CD4-positive, CD25-positive, alpha-beta regulatory T cell (primary cell): ENCODE data around the gene GTF2H4. TPM values are rescaled to one million over a fixed set of nuclear protein-coding genes. Genes with fewer than 3 reads are reported as not detected.

Experiments
- ATAC-seq, 2 donors: fragments of 150-1000 bp; cut with Tn5 transposase; one replicate each; pipeline ENCODE4 v1.10.0; 2021; ENCODE audit warnings: low read depth in 2 of 2, moderate number of reproducible peaks in 2 of 2, moderate library complexity in 1 of 2
- DNase-seq, 3 donors: peaks; one replicate each; pipeline versions ENCODE4 v3.0.0 to v3.0.0-alpha.2; 2012 to 2022; ENCODE audit warnings: mixed read lengths in 1 of 3
- H3K27ac ChIP-seq: one replicate; pipeline ENCODE4 v1.7.0; 2013; ENCODE audit warnings: mild to moderate bottlenecking, low read length; ENCODE audit not compliant: insufficient read depth, poor library complexity, severe bottlenecking
- H3K27me3 ChIP-seq: one replicate; pipeline ENCODE4 v1.7.0; 2013; ENCODE audit warnings: low read length; ENCODE audit not compliant: control insufficient read depth, insufficient read depth
- H3K36me3 ChIP-seq: one replicate; pipeline ENCODE4 v1.7.0; 2013; ENCODE audit warnings: mild to moderate bottlenecking, low read length, moderate library complexity; ENCODE audit not compliant: control insufficient read depth, insufficient read depth
- H3K4me1 ChIP-seq: 2 replicates; pipeline ENCODE4 v1.7.0; 2013; ENCODE audit warnings: mild to moderate bottlenecking, low read length; ENCODE audit not compliant: insufficient read depth, control insufficient read depth, poor library complexity, severe bottlenecking
- H3K4me3 ChIP-seq: one replicate; pipeline ENCODE4 v1.7.0; 2013; ENCODE audit warnings: low read depth, mild to moderate bottlenecking, low read length, moderate library complexity
- H3K9me3 ChIP-seq, 2 experiments: 1 replicate in 1 of 2; 2 replicates in 1 of 2; pipeline ENCODE4 v1.7.0; 2013; ENCODE audit warnings: low read length in 2 of 2, mild to moderate bottlenecking in 1 of 2, moderate library complexity in 1 of 2; ENCODE audit not compliant: control insufficient read depth in 2 of 2
- H3K27ac Mint-ChIP-seq, 3 donors: one replicate each; pipeline ENCODE4 v1.8.0; 2020 to 2022; ENCODE audit warnings: mild to moderate bottlenecking in 3 of 3, mixed read lengths in 3 of 3, moderate library complexity in 2 of 3
- H3K27me3 Mint-ChIP-seq: one replicate; pipeline ENCODE4 v1.8.0; 2022; ENCODE audit warnings: mild to moderate bottlenecking, mixed read lengths
- H3K36me3 Mint-ChIP-seq: one replicate; pipeline ENCODE4 v1.8.0; 2020; ENCODE audit warnings: mixed read lengths
- H3K4me1 Mint-ChIP-seq, 4 donors: one replicate each; pipeline ENCODE4 v1.8.0; 2020 to 2022; ENCODE audit warnings: mixed read lengths in 4 of 4, mild to moderate bottlenecking in 1 of 4
- H3K4me3 Mint-ChIP-seq, 4 donors: one replicate each; pipeline ENCODE4 v1.8.0; 2020 to 2022; ENCODE audit warnings: mild to moderate bottlenecking in 4 of 4, mixed read lengths in 4 of 4, moderate library complexity in 3 of 4
- H3K9me3 Mint-ChIP-seq, 7 donors: one replicate each; pipeline ENCODE4 v1.8.0; 2020 to 2022; ENCODE audit warnings: mixed read lengths in 7 of 7, mild to moderate bottlenecking in 3 of 7, moderate library complexity in 2 of 7
- polyA plus RNA-seq, 4 donors: library from polyadenylated mRNA; unstranded; fragments of 300-500 nt; fragmentation: Illumina TruSeq; gene quantifications; one replicate each; pipeline ENCODE4 v1.2.3, GENCODE V29; 2021
- total RNA-seq: library from RNA; stranded (reverse); gene quantifications from one replicate; pipeline ENCODE4 v1.2.3, GENCODE V29; 2022

Gene GTF2H4
- total and polyA plus RNA-seq, 5 donors from 2014 or later = 6.8 to 15.5 (median 7.2) TPM

DNA sequence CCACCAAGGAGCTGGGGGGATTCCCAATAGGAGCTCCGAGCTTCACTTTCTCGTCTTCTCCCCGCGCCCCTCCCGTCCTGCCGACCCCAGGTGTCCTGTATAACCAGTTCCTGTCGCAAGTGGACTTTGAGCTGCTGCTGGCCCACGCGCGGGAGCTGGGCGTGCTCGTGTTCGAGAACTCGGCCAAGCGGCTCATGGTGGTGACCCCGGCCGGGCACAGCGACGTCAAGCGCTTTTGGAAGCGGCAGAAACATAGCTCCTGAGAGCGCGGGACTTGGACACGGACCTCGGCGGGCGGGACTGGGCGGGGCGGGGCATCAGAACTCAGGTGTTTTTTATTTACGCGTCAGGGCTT lies 5.7 kb downstream of the GTF2H4 start:
- no peak for DNase-seq
- Histone ChIP-seq H3K27me3 (no peaks in the 10 kb centered on the region), H3K4me1 (peaks cover 25% of the 10 kb centered on the region), H3K36me3 (peaks cover 23% of the 10 kb centered on the region), H3K4me3 (no peak overlapping the region), H3K9me3 (no peaks in the 10 kb centered on the region), H3K27ac (peak overlapping the region; percentile 70)
- no peaks in the 10 kb centered on the region for H3K27me3 Mint-ChIP-seq
- H3K9me3 Mint-ChIP-seq = no peaks in the 10 kb centered on the region
- ATAC-seq = no peak
- peaks cover 30% of the 10 kb centered on the region for H3K36me3 Mint-ChIP-seq
- peak overlapping the region; percentile 92 to 96 (median 93) for H3K4me3 Mint-ChIP-seq
- peak overlapping the region; percentile 54 to 93 (median 69) for H3K27ac Mint-ChIP-seq
- H3K4me1 Mint-ChIP-seq = peaks cover 7 to 56% (median 32%) of the 10 kb centered on the region in 4 donors

GRCh38 chr6:30914076-30914853 lies 6.3 kb downstream of the GTF2H4 start, which contains the start of gene VARS2:
VARS2 (plus strand) TSS chr6:30914238; CDS start chr6:30914837, 599 bp downstream.
- Mint-ChIP-seq H3K27ac (peak within 1 kb of the TSS; percentile 89 to 93 (median 92)), H3K27me3 (no peaks in the 10 kb centered on the region), H3K9me3 (no peaks in the 10 kb centered on the region), H3K4me1 (peaks cover 6 to 51% (median 29%) of the 10 kb centered on the region in 4 donors), H3K36me3 (peaks cover 33% of the 10 kb centered on the region), H3K4me3 (peak within 1 kb of the TSS; percentile 92 to 96 (median 93))
- ATAC-seq = peak; percentile 91 to 93
- H3K27ac ChIP-seq = peak within 1 kb of the TSS; percentile 70
- peak; percentile 86 to 88 (median 87) for DNase-seq
- H3K4me3 ChIP-seq = peak within 1 kb of the TSS; percentile 88
- peaks cover 20% of the 10 kb centered on the region for H3K4me1 ChIP-seq
- no peaks in the 10 kb centered on the region for H3K27me3 ChIP-seq
- H3K9me3 ChIP-seq = no peaks in the 10 kb centered on the region
- H3K36me3 ChIP-seq = peaks cover 24% of the 10 kb centered on the region

GRCh38 chr6:30914854-30915590 lies 7.0 kb downstream of the GTF2H4 start:
- Histone ChIP-seq H3K27ac (peak overlapping the region; percentile 70), H3K27me3 (no peaks in the 10 kb centered on the region), H3K9me3 (no peaks in the 10 kb centered on the region), H3K4me1 (peaks cover 20% of the 10 kb centered on the region), H3K36me3 (peaks cover 29% of the 10 kb centered on the region), H3K4me3 (peak overlapping the region; percentile 88)
- no peak for ATAC-seq
- H3K27me3 Mint-ChIP-seq = no peaks in the 10 kb centered on the region
- H3K27ac Mint-ChIP-seq = peak overlapping the region; percentile 89 to 93 (median 92)
- H3K4me1 Mint-ChIP-seq = peaks cover 6 to 50% (median 28%) of the 10 kb centered on the region in 4 donors
- H3K4me3 Mint-ChIP-seq = peak overlapping the region; percentile 92 to 96 (median 92)
- H3K9me3 Mint-ChIP-seq = no peaks in the 10 kb centered on the region
- H3K36me3 Mint-ChIP-seq = peaks cover 38% of the 10 kb centered on the region
- DNase-seq = peak in 1 of 3 donors; percentile 9

DNA sequence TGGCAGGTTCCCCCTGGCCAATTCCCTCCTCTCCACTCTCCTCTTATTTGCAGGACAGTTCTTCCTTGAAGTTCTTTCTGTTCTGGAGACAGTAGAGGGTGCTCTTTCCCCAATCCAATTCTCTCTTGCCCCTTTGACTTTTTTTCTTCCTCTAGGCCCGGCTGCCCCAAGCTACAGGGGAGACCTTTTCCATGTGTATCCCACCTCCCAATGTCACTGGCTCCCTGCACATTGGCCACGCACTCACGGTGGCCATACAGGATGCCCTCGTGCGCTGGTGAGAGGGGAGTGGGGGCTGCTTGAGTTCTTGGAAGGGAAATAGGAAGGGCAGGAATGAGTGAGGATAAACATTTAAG lies 7.6 kb downstream of the GTF2H4 start:
- H3K36me3 ChIP-seq = peaks cover 33% of the 10 kb centered on the region
- peaks cover 38% of the 10 kb centered on the region for H3K36me3 Mint-ChIP-seq
- H3K27ac Mint-ChIP-seq = peak overlapping the region; percentile 51 to 84 (median 71)
- H3K4me3 ChIP-seq = no peak overlapping the region
- no peaks in the 10 kb centered on the region for H3K27me3 ChIP-seq
- H3K4me3 Mint-ChIP-seq = peak overlapping the region; percentile 92 to 96 (median 92)
- H3K27ac ChIP-seq = no peak overlapping the region
- H3K4me1 Mint-ChIP-seq = peaks cover 6 to 50% (median 28%) of the 10 kb centered on the region in 4 donors
- DNase-seq (peak in 2 of 3 donors; percentile 24 to 68), ATAC-seq (no peak)
- no peaks in the 10 kb centered on the region for H3K9me3 ChIP-seq
- H3K27me3 Mint-ChIP-seq = no peaks in the 10 kb centered on the region
- peaks cover 20% of the 10 kb centered on the region for H3K4me1 ChIP-seq
- no peaks in the 10 kb centered on the region for H3K9me3 Mint-ChIP-seq

- H3K9me3 Mint-ChIP-seq = no peaks in the 10 kb centered on the region
- peaks cover 6 to 46% (median 27%) of the 10 kb centered on the region in 4 donors for H3K4me1 Mint-ChIP-seq
- DNase-seq = no peak
- Histone ChIP-seq H3K4me3 (no peak overlapping the region), H3K27ac (no peak overlapping the region), H3K27me3 (no peaks in the 10 kb centered on the region), H3K9me3 (no peaks in the 10 kb centered on the region), H3K36me3 (peaks cover 36% of the 10 kb centered on the region), H3K4me1 (peaks cover 20% of the 10 kb centered on the region)
- peak overlapping the region in 2 of 4 donors; percentile 75 to 96 for H3K4me3 Mint-ChIP-seq
- no peak for ATAC-seq
- no peak overlapping the region for H3K27ac Mint-ChIP-seq
- H3K27me3 Mint-ChIP-seq = no peaks in the 10 kb centered on the region
- peaks cover 32% of the 10 kb centered on the region for H3K36me3 Mint-ChIP-seq
Observed at GRCh38 chr6:30917041-30917440, 9.0 kb downstream of the GTF2H4 start.

- Mint-ChIP-seq H3K27me3 (no peaks in the 10 kb centered on the region), H3K4me1 (peaks cover 6 to 42% (median 24%) of the 10 kb centered on the region in 4 donors), H3K27ac (peak overlapping the region in 1 of 3 donors; percentile 42), H3K4me3 (no peak overlapping the region), H3K36me3 (peaks cover 32% of the 10 kb centered on the region), H3K9me3 (no peaks in the 10 kb centered on the region)
- no peak for DNase-seq
- Histone ChIP-seq H3K27me3 (no peaks in the 10 kb centered on the region), H3K9me3 (no peaks in the 10 kb centered on the region), H3K4me1 (peaks cover 20% of the 10 kb centered on the region), H3K27ac (no peak overlapping the region), H3K36me3 (peaks cover 35% of the 10 kb centered on the region), H3K4me3 (no peak overlapping the region)
- no peak for ATAC-seq
Observed at GRCh38 chr6:30917487-30917886, 9.5 kb downstream of the GTF2H4 start.

DNA sequence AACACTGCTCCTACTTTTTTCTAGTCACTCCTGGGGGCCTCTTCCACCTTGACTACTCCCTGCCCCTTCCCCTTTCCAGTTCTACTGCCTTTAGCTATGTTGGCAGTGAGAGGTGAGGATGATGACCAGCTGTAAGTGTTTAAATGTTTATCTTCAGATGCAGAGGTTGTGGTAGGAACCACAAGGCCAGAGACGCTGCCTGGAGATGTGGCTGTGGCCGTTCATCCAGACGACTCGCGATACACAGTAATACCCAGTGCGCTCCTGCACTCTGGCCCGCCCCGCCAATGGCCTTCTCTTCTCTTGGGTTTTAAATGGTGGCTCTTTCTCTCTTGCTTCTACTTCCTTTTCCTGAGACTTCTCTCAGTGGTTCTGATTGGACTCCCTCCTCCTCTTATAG lies 10.7 kb downstream of the GTF2H4 start:
- ATAC-seq = no peak
- Histone ChIP-seq H3K9me3 (no peaks in the 10 kb centered on the region), H3K4me1 (peaks cover 13% of the 10 kb centered on the region), H3K36me3 (peaks cover 46% of the 10 kb centered on the region), H3K27me3 (no peaks in the 10 kb centered on the region), H3K27ac (no peak overlapping the region), H3K4me3 (no peak overlapping the region)
- Mint-ChIP-seq H3K4me3 (peak overlapping the region in 2 of 4 donors; percentile 35 to 58), H3K27ac (no peak overlapping the region), H3K27me3 (no peaks in the 10 kb centered on the region), H3K4me1 (peaks cover 6 to 30% (median 18%) of the 10 kb centered on the region in 4 donors), H3K9me3 (no peaks in the 10 kb centered on the region), H3K36me3 (peaks cover 38% of the 10 kb centered on the region)
- DNase-seq = no peak
